MM.1S (cell line): ENCODE results near the gene ASPRV1.

Experiments used
- EZH2 ChIP-seq: fragments of 300-600 bp; sonication (generic); optimal IDR thresholded peaks from 2 replicates; pipeline ENCODE3; 2017; ENCODE audit warnings: low read depth, mild to moderate bottlenecking, antibody characterized with exemption, low read length, mixed read lengths
- TF ChIP-seq, protein P1 (sequence below): fragments of 300-600 bp; sonication (generic); IDR thresholded peaks from 2 replicates; pipeline ENCODE4 v1.5.1; 2016; ENCODE audit warnings: antibody characterized with exemption, low read length, mixed read lengths

DNA sequence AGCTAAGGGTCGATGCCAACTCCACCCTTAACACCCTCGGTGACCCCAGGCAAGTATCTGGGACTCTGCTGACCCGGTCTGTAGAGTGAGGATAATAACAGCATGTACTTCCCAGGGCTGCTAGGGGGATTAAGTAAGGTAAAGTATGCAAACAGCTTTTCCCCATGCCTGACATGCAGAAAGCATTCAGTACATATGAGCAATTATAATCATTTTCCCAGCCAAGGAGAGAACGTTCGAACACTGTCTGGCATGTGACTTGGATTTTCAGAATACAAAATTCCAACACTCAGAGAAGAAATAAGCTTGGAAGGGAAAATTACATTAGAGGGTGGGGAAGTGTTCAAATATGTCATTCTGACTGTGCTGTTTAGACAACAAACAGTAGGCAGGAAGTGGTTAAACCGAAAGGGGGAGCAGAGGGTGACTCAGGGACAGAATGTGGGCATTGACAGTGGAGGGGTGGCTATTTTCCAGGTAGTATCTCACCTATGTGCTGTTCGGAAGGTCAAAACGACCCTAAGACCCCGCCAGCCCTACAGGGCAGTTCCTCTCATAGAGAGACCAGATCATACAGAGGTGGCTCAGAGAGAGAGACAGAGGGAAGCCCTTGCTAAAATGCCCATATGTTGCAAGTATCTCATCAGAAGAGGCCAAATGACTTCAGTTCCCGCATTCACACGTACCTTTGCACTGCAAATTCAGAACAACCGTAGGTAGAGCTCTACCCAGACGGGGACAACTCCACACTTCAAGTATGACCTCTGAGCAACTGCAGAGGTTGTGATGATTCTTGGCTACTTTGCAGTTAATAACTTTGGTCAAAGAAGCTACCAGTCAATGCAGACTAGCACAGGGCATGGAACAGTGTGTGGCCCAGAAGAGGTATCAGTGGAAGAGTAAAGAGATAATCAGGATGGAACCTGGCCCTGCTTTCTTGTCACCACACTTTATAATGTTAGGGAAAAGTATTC, 14.8 kb downstream of the ASPRV1 start:
- no peak for TF ChIP-seq EZH2
- TF ChIP-seq, protein P1, sequence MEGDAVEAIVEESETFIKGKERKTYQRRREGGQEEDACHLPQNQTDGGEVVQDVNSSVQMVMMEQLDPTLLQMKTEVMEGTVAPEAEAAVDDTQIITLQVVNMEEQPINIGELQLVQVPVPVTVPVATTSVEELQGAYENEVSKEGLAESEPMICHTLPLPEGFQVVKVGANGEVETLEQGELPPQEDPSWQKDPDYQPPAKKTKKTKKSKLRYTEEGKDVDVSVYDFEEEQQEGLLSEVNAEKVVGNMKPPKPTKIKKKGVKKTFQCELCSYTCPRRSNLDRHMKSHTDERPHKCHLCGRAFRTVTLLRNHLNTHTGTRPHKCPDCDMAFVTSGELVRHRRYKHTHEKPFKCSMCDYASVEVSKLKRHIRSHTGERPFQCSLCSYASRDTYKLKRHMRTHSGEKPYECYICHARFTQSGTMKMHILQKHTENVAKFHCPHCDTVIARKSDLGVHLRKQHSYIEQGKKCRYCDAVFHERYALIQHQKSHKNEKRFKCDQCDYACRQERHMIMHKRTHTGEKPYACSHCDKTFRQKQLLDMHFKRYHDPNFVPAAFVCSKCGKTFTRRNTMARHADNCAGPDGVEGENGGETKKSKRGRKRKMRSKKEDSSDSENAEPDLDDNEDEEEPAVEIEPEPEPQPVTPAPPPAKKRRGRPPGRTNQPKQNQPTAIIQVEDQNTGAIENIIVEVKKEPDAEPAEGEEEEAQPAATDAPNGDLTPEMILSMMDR: no peak
